Stimulated activated CD4-positive, alpha-beta T cell treated with anti-CD3 and anti-CD28 coated beads, Interleukin-2, amount 100 ng/mL, for 48 hours (primary cell): ENCODE results near the gene PKD1.
A peak's percentile ranks its signal among the peaks of the same experiment; 100 is the strongest.

Experiments
- DNase-seq, 2 donors: peaks; one replicate each; pipeline ENCODE4 v3.0.0-alpha.2; 2020

PKD1 gene

DNA sequence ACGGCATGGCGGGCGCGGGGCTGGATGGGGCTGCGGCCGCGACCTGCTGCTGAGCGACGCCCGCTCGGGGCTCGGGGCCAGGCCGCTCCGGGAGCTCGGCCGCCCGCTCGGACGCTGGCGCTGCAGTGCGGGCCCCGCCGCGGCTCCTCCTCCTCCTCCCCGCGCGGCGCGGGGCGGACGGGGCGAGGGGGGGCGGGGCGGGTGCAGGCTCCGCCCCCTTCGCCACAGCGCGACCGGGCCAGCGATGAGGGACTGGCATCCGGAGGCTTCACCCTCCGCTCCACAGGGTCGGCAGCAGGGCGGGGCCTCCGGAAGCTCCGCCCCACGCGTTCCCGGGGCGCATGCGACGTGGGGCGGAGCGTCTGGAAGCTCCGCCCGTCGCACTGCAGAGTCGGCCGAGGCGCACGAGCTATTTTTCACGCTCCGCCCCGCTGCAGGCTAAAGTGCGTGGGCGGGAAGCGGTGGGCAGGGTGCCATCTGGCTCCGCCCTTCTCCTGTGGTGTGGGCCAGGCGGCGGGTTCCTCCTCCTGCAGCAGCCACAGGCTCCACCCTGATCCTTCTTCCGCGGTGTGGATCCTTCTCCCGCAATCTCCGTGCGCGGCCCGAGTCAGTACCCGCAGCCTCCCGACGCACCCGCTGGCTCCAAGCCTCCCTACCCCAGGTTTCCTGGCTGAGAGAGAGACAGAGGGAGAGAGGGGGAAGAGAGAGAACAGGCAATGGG, at the start of gene PKD1:
Gene PKD1 (minus strand): TSS at position 129 of the 721 bp plus-strand sequence. CDS start 209 bp downstream, outside the sequence.
- DNase-seq = peak; percentile 99

DNA sequence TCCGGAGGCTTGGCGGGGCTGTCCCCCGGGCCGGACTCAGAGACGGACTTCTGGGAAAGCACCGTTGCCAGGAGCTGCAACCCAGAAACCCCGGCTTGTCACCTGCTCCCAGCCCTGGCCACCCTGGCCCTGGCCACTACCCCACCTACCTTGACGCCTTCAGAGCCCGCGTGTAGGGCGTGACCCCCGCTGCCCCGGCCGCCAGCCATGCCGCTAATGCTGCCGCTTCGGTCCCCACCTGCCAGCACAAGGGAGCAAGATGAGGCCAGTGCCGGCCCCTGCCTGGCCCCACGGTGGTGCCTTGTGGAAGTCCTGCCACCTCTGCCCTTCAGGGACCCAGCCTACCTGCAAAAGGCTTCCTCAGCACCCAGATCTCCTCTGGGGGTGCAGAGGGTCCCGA, 49.3 kb upstream of the PKD1 start:
- no peak for DNase-seq

DNA sequence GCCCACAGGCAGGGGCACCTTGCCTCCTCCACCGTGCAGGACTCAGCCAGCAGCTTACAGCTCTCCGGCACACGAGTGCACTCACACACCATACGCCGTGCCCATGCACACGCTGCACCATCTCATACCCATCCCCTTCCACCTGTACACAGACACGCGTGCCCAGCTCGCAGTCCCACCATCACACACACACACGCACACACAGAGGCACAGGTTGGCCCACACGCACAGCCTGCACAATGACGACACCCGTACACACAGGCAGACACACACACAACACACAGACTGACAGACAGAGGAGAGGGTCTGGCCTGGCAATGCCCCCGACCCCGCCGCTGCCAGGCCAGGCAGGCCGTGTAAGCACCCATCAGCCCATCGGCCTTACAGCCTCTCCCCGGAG, 48.6 kb upstream of the PKD1 start:
- DNase-seq = no peak

DNA sequence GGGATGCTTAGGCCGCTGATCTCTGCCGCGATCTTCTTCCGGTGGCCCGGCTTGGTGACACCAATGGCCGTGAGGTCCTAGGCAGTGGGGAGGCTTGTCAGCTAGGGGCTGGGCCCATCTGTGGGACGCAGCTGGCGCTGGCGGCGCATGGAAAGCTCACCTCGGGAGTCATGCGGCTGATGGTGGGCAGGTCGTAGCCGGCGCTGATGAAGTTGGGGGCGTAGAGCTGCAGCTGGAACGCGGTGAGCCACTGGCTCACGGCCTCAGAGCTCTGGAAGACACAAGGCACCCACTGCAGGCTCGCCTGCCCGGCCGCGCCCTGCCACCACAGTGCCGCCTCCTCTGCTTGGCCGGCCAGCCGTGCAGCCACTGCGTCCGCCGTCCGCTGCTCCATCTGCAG, 48.0 kb upstream of the PKD1 start:
- DNase-seq = no peak

DNA sequence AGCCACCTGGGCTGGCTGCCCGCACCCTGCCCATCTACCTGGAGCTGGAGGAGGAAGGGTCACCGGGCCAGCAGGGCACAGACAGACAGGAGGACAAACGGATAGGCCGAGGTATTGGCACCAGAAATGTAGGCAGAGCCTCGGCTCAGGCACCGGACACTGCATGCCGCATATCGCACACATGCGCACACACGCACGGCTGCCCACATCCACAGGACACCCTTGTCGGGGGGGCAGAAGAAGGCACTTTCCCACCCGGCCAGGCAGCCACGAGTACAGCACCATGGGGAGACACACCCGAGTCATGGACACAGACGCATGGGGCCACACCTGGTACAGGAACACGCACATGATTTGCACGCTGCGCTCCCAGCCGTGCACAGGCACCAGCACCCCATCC, 46.3 kb upstream of the PKD1 start:
- DNase-seq = no peak

DNA sequence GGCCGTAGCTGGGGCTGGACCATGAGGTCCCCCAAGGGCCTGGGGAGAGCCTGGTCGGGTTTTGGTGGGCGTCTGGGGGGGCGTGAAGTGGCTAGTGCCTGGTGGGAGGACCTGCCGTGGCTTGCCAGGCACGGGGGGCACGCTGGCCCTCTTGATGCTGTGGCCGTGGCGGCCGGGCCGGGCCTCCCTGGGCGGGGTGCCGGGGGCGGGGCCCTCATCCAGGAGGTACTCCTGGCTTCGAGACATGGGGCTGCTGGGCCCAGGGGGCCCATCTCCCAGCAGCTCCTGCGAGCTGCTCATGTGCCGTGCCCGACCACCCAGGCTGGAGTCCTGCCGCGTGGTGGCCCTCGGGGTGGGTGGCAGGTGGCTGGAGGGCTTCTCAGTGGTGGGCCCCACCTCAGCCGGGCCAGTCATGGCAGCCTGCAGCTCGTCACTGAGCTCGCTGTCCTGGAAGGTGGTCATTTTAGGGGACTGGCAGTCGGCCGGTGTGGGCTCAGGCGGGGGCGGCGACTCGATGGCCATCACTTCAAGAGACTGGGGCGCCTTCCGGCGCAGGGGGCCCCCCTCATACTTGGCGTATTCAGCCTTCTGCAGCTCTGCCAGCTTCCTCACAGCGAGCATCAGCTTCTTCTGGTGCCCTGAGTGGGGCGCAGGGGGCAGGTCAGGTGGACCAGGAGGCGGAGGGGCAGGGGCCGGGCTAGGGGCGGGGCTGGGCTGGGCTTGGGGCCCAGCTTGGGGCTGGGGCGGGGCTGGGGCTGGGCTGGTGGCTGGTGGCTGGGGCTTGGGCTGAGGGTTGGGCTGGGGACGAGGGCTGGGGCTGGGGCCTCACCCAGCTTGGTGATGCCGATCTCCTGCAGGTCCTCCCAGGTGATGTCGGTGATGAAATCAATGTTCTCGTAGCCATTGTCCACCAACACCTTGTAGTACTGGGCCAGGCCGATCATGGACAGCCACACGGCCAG, 45.5 kb upstream of the PKD1 start:
- no peak for DNase-seq

DNA sequence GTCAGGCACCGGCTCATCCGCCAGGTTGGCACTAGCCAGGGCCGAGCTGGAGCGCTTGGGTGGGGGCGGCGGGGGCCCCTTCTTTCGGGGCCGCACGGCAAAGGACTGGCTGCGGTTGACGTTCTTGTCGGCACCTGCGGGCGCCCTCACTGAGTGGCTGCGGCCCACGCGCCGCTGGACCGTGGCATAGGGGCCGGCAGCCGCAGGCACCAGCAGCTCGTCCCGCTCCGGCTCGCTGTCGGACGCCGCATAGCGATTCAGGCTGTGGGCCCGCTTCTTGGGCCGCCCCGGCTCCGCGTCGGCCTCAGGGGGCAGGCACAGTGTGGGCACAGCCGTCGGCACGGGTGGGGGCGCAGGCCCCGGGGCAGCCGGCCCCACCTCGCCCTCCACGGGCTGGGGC, 44.8 kb upstream of the PKD1 start:
- DNase-seq = no peak

DNA sequence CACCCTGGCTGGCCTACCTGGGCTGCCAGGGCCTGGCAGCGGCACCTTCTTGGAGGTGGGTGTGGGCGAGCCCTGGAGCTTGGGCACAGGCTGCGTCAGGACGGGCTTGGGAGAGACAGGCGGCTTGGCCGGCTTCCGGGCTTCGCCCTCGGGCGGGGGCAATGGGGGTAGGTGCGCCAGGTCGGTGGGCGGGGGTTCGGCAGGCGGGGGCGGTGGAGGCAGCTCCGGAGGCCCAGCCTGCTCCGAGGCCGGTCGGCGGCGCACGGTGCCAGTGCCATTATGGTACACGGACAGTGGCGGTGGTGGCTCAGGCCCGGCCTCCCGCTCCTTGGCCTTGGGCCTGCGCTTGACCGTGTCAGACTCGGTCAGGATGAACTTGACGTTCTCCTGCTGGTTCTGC, 43.9 kb upstream of the PKD1 start:
- no peak for DNase-seq

DNA sequence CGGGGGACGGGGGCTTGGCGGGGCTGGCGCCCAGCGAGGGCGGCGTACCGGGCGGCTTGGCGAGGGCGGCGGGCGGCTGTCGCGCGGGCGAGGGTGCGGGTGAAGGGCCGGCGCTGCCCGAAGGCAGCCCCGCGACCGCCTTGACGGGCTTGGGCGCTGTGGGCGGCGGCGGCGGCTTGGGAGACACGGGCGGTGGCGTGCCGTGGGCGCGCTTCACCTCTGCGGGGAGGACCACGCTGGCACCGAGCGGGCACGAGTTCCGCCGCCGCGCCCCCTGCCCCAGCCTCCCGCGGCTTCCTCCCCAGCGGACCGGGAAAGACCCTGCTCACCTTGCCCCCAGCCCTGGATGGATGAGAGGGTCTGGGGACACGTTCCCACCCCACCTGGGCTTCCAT, 43.4 kb upstream of the PKD1 start:
- no peak for DNase-seq

DNA sequence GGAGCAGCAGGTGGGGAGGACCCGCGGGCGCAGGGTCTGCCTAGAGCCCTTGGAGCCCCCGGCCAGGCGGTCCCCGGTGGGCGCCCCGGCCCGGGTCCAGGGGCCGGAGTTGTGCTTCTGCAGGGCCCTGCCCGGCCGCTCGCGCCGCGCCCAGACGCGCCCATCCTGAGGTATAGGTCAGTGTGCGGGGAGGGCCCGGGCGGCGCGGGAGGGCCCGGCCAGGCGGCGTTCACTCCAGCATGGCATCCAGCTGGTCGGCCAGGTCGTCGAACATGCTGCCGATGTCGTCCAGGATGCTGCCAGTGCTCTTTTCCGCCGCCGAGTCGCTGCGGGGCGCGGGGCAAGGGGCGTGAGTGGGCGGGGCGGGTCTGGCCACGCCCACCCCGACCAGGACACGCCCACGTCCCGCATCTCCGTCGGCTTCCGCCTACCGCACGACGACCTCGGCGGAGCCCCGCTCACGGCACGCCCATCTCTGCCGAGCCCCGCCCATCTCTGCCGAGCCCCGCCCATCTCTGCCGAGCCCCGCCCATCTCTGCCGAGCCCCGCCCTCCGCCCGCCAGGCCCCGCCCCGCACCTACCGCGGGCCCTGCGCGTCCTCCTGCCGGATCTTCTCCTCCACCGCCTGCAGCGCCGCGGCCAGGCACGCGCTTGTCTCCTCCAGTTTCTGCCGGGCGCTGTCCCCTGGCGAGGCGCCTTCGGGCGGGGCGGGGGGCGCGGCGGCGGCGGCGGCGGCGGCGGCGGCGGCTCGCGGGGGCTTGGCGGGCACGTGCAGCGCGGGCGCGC, 42.8 kb upstream of the PKD1 start:
- peak in 1 of 2 donors; percentile 57 for DNase-seq

DNA sequence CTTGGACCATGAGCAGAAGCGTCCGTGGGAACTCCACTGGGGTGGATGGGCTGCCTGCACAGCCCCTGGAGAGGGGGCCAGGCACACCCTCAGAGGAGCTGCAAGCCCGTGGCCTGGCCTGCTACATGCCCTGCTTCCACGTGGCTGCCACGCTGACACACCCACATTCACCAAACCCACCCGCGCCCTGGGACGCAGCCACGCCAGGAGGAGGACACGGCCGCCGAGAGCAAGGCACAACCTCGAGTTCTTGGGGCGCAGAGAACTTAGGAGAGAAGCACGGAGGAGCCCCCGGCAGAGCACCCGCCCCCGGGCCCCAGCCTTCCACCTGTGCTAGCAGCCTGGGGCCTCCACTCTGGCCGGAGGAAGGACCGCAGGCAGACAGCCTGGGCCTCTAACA, 41.9 kb upstream of the PKD1 start:
- DNase-seq = no peak

DNA sequence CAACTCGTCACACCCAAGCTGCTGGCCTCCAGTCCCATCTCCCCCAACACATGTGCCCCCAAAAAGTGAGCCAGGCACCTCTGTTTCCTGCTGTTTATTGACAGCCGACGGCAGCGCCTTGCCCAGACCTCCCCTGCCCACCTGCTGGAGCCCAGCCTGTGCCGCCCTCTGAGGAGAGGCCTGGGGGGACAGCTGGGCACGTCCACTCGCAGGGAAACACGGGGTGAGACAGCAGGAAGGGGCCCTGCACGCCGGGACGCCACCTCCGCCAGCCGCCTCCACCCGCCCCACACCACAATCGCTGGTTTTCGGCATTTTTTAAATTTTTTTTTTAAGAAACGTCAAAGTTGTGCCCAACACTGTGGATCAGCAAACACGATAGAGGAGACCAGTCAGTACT, 41.4 kb upstream of the PKD1 start:
- no peak for DNase-seq

DNA sequence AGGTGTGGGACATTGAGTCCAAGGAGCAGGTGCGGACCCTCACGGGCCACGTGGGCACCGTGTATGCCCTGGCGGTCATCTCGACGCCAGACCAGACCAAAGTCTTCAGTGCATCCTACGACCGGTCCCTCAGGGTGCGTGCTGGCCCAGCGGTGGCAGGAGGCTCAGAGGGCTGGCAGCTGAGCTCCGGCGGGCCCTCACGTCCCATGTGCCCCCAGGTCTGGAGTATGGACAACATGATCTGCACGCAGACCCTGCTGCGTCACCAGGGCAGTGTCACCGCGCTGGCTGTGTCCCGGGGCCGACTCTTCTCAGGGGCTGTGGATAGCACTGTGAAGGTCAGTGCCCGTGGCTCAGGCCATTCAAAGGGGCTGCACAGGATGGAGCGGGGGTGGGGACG, 40.3 kb upstream of the PKD1 start:
- DNase-seq = no peak

DNA sequence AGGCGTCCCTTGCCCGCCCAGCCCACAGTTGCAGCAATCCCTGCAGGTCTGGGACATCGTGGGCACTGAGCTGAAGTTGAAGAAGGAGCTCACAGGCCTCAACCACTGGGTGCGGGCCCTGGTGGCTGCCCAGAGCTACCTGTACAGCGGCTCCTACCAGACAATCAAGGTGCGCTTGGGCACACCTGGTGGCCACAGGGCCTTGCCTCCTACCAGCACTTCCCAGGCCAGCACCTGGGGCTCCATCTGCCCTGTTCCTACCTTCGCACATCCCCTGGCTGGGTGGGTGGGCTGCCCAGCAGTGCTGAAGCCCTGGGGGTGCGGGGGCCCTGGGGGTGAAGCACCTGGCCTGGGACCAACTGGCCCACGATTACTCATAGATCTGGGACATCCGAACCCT, 39.8 kb upstream of the PKD1 start:
- DNase-seq = no peak

DNA sequence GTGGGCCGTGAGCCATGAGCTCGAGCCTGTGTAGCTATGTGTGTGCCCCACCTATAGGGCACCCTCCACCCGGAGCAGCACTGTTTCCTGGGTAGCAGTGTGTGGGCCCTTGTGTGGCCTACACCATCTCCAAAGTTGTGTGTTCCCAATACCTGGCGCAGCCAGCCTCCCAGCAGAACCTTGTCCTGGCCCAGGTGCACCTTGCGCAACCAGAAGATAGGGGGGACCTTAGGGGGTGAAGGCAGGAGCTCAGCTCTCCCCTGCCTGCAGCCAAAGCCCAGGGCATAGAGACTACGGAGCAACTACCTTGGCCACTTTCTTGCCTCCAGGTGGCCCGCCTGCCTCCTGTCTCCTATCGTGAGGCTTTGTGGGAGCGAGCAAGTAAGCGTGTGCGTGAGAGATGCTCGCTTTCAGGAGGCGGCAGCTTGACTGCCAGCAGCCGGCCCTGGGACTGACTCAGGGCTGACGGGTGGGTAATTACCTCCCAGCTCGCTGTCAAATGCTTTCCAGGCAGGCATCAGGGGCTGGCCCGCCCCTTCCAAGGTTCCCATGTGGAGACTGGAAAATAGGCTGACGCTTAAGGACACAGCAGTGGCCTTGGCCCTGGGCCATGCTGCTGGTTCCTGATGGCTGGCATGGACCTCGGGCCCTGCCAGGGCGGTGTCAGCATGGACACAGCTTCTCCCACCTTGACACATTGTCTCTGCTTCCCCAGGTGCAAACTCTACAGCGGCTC, 38.9 kb upstream of the PKD1 start:
- DNase-seq = no peak

DNA sequence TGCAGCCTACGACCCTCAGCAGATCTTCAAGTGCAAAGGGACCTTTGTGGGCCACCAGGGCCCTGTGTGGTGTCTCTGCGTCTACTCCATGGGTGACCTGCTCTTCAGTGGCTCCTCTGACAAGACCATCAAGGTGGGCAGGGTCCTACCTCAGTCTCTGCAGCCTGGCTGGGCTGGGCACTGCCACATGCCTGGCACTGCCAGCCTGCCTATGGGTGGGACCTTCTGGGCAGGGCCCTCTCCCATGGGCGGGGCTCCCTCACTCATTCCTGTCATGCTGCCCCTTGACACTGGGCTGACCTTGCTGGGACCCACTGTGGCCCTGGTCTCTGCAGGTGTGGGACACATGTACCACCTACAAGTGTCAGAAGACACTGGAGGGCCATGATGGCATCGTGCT, 38.2 kb upstream of the PKD1 start:
- no peak for DNase-seq

DNA sequence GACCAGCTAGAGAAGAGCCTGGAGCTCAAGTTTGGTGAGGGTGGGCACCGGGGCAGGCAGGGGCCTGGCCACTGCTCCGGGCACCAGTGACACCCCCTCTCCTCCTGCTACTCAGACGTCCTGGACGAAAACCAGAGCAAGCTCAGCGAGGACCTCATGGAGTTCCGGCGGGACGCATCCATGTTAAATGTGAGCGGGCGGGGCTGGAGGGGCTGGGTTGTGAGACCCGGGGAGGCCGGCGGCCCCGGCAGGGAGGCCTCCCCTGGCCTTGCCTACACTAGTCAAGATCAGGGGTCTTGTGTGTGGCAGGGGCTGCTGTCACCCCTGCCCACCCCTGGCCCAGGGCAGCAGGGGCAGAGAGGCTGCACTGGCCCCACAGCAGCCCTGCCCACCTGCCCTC, 37.7 kb upstream of the PKD1 start:
- DNase-seq = no peak

DNA sequence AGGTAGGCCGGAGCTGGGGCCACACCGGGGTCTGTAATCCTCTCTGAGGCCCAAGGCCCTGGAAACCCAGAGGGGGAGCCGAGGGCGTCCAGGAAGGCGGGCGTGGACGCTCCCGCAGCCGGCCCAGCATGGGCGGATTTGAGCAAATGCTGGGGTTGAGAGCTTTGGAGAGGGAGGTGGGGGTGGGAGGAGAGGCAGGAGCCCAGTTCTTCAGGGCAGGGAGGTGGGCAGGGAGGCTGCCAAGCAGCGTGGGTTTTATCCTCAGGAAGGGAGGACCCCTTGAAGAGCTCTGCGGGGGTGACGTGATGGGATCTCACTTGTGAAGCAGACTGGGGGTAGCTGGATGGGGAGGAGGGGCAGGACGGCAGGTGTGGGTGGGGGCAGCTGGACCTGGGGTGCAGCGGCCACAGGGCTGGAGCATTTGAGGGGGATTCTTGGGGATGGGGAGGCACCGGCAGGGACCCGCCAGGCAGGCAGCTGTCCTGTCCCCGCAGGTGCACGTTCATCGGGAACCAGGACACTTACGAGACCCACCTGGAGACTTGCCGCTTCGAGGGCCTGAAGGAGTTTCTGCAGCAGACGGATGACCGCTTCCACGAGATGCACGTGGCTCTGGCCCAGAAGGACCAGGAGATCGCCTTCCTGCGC, 37.1 kb upstream of the PKD1 start:
- no peak for DNase-seq

DNA sequence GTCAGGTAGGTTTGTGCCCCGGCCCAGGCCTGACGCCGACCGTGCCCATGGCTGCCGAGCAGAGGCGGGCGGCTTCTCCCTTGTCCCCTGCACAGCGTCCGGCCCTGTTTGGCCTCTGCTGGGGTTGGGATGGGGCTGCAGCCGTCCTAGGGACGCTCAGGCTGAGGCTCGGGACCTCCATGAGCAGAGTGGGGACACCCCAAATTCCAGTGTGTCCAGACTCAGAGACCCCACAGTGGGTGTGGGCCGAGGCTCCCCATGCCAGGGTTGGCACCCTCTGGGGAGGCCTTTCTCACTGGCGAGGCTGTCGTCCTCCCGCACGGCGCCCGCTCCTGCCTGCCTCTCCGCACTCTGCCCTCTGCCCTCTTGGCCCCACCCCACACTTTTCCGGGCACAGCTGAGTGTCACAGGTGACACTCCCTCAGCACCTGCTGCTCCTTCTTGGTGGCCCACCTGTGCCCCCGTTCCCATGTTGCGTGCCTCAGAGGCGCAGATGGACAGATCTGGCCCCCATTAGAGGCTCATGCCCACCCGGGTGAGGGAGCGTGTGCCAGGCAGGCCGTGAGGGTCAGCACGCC, 36.0 kb upstream of the PKD1 start:
- no peak for DNase-seq

DNA sequence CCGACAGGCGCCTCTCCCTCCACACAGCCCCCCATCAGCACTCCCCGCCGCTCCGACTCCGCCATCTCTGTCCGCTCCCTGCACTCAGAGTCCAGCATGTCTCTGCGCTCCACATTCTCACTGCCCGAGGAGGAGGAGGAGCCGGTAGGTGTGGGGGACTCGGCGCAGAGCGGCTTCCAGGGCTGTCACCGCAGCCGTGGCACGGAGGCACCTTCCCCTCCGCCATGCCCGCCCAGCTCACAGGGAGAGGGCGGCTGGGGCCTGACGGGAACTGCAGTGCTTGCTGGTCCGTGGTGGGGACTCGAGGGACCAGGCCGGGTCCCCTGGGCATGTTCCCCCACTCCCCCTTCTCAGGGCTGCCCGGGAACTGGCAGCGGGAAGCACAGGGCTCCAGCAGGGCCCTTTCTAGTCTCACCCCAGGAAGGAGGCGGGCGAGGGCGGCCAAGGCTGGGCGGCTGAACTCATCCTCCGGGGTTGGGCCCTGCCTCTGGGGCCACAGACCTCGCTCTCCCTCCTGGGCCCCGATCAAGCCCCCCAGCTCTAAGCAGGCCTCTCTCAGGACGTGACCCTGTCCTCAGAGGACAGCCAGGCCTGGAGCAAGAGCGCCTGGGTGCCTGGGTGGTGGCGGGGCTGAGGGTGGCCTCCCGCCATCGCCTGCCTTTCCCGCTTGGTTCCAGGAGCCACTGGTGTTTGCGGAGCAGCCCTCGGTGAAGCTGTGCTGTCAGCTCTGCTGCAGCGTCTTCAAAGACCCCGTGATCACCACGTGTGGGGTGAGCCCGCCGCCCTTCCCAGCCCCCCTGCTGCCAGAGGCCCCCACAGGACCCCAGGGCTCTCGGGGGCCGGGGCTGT, 35.1 kb upstream of the PKD1 start:
- no peak for DNase-seq

DNA sequence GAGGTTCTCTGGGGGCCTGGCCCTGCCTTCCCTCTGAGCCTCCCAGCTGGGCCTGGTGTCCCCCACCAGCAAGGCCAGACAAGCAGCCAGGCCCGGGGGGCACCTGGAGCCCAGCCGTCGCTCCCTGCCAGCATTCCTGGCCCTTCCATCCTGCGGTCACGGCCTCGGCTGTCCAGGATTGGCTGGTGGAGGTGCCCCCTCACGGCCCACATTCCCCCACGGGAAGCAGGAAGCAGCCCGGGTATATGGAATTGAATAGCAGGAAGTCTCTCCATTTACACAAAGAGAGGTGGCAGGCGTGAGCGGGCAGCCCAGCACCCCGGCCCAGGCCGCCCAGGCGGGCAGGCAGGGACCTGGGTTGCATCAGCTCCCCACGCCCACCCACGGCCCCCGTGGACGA, 34.4 kb upstream of the PKD1 start:
- no peak for DNase-seq
